SK-N-DZ (cell line): ENCODE results near the gene ADSL.

ENCODE experiments used
- DNase-seq: peaks from one replicate; pipeline ENCODE4 v3.0.0-alpha.2; 2015; ENCODE audit warnings: low spot score

Gene ADSL

DNA sequence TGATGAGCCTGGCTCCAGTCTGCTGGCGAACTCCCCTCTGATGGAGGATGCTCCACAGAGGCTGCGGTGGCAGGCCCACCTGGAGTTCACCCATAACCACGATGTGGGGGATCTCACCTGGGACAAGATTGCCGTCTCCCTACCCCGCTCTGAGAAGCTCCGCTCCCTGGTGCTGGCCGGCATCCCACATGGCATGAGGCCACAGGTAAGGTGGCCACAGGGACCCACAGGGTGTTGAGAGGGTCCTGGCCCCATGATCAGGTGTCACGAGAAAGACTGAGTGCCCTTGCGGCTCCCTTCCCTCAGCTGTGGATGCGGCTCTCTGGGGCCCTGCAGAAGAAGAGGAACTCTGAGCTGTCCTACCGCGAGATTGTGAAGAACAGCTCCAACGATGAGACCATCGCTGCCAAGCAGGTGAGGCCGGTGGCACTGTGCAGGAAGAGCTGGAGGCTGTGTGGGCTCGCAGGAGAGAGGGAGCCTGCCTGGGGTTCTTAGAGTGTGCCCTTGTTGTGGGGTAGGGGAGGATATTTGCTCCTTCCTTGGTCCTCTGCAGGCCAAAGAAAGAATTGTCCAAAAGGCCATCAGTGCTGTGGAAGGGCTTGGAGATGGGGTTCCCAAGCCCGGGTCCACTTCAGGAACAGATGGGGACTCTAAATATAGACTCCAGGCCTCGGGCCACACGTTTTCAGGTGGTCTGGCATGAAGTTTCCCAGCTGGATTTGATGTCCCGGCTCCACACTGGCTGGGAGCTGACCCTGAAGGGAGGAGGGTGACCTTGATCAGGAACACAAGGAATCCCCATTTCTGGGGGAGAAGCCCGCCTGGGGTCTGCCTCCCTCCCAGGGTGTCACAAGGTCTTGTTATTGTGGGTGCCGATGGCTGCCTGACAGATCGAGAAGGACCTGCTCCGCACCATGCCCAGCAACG is 58.2 kb downstream of the ADSL start:
- DNase-seq: no peak

GRCh38 chr22:40405178-40406062 is 59.1 kb downstream of the ADSL start:
- no peak for DNase-seq

GRCh38 chr22:40406063-40406890 is 60.0 kb downstream of the ADSL start:
- DNase-seq: no peak

DNA sequence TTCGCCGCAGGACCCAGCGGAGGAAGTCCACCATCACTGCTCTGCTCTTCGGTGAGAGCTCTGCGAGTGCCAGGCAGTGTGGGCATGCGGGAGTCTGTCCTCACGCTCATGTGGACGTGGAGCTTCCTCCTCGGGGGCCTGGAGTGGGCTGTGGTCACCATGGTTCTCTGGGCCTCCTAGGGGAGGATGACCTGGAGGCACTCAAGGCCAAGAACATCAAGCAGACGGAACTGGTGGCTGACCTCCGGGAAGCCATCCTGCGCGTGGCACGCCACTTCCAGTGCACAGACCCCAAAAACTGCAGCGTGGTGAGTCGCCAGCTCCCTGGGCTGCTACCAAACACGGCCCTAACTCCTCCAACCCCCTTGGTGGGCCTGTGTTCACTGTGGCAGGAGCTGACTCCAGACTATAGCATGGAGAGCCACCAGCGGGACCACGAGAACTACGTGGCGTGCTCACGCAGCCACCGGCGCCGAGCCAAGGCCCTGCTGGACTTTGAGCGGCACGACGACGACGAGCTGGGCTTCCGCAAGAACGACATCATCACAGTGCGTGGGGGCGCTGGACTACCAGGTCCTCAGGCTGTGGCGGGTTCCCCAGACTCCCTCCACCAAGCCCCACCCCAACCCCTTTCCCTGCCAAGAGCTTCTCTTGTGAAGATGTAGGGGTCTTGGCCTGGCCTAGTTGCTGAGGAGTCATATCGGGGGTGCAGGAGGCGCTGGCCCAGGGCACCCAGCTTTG is 60.9 kb downstream of the ADSL start:
- DNase-seq: no peak

GRCh38 chr22:40407831-40408717 is 61.8 kb downstream of the ADSL start:
- no peak for DNase-seq

- DNase-seq: no peak
Measured at GRCh38 chr22:40408718-40409612, 62.7 kb downstream of the ADSL start.

DNA sequence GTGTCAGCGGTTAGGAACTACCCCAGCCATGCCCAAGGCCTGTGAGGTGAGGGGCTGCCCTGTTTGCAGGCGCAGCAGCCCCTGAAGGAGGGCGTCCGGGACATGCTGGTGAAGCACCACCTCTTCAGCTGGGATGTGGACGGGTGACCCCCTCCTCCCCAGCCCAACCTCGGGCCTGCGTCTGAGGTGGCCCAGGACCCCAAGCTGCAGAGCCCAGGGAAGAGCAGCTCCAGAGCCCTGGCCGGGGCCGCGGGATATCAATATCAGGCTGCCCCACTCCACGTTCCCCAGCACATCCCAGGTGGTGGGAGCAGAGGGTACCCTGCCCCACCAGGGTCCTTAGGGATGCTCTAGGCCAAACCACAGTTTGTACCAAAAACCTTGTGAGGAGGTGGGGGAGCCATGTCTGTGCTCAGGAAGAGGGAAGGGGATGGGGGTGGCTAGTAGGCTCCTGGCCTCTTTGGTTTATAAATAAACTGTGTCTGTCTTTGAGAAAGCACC is 63.4 kb downstream of the ADSL start:
- no peak for DNase-seq

DNA sequence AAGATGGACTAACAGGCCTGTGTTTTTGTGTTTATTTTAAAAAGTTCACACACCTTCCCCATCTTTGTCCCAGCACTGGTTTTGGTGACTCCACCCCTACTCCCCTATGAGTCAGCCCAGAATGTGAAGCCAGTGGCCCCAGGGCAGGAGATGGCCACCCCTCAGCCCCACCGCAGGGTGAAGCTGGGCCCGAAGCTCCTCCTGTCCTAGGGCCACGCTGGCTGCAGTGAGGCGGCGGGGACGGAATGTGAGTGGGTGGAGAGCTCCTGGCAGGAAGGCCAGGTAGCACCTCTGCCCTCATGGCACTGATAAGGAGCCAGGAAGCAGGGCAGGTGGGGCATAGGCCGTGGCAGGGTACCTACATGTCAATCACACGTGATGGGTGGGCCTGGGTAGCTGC is 64.0 kb downstream of the ADSL start:
- DNase-seq: no peak

- DNase-seq: no peak
Measured at GRCh38 chr22:40410731-40411505, 64.6 kb downstream of the ADSL start.

DNA sequence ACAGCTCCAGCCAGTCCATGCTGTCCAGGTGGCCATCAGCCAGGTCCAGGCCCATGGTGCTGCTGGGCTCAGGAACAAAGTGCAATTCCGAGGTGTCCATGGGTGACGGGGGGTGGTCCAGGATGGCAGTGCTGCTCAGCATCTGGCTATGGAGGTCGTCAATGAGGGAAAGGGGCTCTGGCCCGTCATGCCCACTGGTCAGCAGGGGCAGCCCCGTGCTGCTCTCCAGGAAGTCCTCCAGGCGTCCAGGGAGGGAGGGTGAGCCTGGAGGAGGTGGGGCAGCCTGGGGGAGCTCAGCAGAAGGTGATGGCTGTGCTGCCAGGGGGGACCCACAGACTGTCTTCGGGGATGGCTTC is 65.2 kb downstream of the ADSL start:
- DNase-seq: no peak

DNA sequence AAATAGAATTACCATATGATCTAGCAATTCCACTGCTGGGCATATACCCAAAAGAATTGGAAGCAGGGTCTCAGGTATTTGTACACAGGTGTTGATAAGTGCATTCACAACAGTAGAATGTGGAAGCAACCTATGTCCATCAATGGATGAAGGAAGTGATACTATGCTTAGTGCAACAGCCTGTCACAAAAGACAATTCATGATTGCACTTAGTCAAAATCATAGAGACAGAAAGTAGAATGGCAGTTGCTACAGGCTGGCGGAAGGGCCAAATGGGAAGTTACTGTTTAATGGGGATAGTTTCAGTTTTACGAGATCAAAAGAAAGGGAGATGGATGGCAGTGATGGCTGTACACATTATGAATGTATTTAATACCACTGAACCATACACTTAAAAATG is 66.1 kb downstream of the ADSL start:
- DNase-seq: no peak

- no peak for DNase-seq
Measured at GRCh38 chr22:40413873-40414272, 67.6 kb downstream of the ADSL start.

DNA sequence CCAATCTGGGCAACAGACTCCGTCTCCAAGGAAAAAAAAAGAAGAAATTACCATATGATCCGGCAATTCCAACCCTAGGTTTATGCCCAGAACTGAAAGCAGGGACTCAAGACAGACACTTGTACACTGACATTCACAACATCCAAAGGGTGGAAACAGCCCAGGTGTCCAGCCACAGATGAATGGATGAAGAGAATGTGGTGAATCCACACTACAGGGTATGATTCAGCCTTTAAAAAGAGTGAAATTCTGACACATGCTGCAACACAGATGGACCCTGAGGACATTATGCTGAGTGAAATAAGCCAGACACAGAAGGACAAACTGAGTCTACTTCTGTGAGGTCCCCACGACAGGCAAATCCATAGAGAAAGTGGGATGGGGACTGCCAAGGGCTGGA is 68.0 kb downstream of the ADSL start:
- no peak for DNase-seq

- no peak for DNase-seq
Measured at GRCh38 chr22:40414838-40415505, 68.7 kb downstream of the ADSL start.

DNA sequence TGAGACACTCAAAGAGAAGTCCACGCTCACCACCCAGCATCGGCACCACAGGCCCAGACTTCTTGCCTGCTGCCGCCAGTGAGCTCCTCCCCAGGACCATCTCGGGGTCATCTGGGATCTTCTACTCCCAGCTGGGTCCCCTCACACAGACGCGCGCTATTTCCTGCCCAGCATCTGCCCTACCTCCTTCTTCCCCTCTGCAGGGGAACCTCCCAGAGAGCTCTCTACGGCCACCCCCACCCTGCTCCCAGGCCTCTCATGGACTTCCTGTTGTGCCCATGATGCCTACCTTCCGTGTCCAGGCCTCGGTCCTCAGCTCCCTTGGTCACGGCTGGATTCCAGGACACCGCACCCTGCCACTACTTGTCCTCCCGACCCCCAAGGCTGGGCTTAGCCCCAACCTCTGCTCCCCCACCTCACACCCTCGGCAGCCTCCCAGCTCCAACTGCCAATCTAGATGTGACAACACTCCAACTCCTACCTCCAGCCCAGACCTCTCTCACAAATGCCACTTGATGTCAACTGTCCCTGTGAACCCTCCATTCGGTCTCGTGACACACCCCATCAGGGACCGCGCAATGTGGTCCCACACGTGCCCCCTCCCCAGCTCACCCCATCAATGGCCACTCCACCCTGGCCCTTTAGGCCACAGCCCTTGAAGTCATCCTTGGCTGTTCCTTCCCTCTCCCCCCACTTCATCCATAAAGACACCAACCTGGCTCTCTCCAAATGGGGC is 69.4 kb downstream of the ADSL start:
- no peak for DNase-seq

GRCh38 chr22:40416267-40416570 is 69.9 kb downstream of the ADSL start:
- no peak for DNase-seq

DNA sequence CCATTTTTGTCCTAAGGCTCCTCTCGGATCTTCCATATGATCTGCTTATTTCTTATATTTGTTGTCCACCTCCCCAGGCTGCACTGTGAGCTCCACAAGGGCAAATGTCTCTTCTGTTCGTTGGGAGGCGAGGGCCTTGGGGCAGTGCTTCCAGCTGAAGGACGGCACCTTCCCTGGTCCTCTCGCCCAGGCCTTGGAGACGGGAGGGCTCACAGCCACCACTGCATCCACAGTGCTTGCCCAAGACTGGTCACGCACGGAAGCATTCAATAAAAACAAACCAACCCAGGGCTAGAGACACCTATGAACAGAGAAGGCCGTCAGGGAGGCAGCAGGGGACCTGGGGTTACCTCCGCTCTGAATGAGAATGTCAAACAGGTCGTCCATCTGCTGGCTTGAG is 70.3 kb downstream of the ADSL start:
- DNase-seq: no peak
